RKO (cell line): ENCODE results near the gene DHRSX.
"Not testable (repeated sequence)": the region's sequence is repeated elsewhere in the genome, so short reads cannot be mapped to it uniquely, and the experiment has no call there.

ENCODE experiments used
- DNase-seq: peaks from one replicate; pipeline ENCODE4 v3.0.0-alpha.2; 2016; ENCODE audit warnings: low spot score

The DHRSX gene

DNA sequence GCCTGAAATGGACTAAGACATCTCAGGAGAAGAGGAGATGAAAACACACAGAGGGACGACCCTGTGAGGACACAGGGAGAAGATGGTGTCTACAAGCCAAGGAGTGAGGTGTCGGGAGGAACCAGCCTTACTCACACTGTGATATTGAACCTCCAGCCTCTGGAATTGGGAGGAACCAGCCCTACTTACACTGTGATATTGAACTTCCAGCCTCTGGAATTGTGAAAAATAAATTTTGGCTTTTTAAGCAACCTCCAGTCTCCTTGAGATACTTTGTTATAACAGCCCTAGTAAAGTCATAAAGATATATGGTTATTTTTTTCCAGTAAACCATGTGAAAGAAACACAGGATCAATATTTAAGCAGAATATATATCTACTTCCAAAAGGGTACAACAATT, 76.5 kb downstream of the DHRSX start:
- no peak for DNase-seq

DNA sequence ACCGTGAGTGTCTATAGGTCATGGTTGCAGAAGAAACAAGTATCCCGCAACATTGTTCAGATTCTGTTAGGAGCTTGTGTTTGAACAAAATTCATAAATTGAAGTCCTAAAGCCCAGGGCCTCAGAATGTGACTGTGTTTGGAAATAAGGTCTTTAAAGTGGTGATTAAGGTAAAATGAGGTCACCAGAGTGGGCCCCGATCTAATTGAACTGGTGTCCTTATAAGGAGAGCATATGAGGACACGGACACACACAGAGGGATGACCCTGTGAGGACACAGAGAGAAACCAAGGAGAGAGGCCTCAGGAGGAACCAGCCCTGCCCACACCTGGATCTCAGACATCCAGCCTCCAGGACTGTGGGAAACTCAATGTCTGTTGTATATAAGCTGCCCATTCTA, 76.9 kb downstream of the DHRSX start:
- no peak for DNase-seq

GRCh38 chrX:2423282-2423681, 77.5 kb downstream of the DHRSX start:
- peak; percentile 69 for DNase-seq

GRCh38 chrX:2419418-2419817, 81.4 kb downstream of the DHRSX start:
- DNase-seq = not testable (repeated sequence)

DNA sequence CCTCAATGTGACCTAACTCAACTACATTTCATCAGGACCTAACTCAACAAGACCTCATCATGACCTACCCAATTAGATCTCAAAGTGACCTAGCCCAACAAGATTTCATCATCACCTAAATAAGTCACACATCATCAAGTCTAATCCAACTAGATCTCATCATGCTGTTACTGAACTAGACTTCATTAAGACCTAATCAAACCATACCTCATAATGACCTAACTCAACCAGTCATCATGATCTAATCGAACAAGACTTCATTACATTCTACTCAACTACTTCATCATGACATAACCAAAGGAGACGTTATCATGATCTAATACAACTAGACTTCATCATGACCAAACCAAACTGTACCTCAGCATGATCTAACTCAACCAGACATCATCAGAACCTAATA, 82.8 kb downstream of the DHRSX start:
- peak; percentile 46 for DNase-seq

DNA sequence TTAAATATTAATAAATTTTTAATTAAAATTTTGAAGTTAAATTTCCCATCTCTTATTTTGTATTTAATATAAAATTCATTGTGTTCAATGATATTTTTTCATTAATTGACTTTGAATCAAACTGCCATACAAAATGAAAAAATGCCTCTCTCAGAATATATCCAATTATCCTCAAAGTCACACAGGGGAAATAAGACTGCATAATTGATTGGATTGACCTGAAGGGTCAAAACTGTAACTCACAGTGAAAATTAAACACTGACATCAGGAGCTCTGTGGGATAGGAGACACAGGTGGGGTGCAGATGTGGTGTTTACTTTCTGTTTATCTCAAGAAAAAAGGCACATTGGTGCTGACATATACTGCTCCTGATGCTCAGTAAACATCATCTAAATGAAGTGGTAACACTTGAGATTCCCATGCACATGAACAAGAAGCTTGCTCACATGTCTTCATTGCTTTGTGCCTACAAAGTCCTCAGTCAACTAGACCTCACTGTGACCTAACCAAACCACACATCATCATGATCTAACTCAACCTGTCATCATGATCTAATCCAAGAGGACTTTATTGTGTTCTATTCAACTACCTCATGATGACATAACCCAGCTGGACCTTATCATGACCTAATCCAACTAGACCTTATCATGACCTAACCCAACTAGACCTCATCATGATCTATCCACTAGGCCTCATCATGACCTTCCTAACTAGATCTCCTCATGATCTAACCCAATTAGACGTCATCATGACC, 83.7 kb downstream of the DHRSX start:
- DNase-seq = peak; percentile 51

- DNase-seq = no peak
Observed at GRCh38 chrX:2414384-2414783, 86.4 kb downstream of the DHRSX start.

- DNase-seq = no peak
Observed at GRCh38 chrX:2413969-2414368, 86.8 kb downstream of the DHRSX start.

GRCh38 chrX:2412131-2412530, 88.6 kb downstream of the DHRSX start:
- DNase-seq = no peak

- DNase-seq = no peak
Observed at GRCh38 chrX:2410279-2411020, 90.3 kb downstream of the DHRSX start.

DNA sequence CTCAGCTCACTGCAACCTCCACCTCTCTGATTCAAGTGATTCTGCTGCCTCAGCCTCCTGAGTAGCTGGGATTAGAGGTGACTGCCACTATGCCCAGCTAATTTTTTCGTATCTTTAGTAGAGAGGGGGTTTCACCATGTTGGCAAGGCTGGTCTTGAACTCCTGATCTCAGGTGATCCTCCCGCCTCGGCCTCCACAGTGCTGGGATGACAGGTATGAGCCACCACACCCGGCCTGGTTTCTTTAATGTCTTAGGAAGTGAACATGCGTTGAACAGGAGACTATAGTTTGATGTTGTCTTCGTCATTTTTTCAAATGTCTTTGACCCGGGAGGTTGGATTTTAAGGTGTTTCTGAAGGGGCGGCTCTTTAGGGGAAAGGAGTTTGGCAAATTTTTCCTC, 91.0 kb downstream of the DHRSX start:
- DNase-seq = no peak

DNA sequence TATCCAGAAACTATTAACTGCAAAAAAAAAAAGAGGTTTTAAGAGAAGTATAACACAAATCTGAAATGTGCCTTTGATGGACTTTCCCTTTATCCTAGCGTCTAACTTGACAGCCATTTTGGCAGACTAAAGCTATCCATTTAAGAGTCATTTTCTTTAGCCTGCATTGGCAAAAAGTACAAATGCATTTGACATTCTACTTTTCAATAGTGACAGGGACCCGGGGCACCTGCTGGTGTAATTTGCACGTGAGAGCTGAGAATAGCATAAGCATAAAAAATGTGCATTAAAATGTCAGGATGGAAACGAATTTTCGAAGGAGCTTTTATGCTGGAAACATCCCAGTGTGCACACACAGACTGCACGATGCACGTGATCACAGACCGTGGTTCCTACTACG, 91.9 kb downstream of the DHRSX start:
- DNase-seq = no peak

DNA sequence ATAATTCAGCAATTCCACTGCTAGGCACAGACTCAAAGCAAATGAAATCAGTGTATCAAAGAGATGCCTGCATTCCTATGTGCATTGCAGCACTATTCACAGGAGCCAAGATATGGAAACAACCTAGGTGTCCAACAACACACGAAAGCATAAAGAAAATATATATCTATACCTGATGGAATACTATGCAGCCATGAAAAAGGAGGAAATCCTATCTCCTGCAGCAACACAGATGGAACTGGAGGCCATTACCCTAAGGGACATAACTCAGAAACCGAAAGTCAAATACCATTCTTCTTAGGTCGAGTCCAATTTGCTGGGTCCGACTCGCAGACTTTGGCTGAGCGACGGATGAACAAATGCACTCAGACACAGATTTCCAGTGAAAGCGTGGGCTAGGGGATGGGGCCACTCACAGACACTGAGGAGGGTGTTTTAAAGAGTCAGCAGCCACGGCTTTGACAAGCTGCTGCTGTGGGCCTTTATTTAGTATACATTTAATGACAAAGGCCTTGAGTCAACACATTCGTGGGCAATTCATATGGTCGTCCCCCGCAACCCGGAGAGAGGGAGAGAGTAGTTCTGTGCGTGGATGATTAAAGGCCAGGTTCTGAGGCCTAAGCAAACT, 93.8 kb downstream of the DHRSX start:
- DNase-seq = no peak

- no peak for DNase-seq
Observed at GRCh38 chrX:2404776-2405175, 96.0 kb downstream of the DHRSX start.

DNA sequence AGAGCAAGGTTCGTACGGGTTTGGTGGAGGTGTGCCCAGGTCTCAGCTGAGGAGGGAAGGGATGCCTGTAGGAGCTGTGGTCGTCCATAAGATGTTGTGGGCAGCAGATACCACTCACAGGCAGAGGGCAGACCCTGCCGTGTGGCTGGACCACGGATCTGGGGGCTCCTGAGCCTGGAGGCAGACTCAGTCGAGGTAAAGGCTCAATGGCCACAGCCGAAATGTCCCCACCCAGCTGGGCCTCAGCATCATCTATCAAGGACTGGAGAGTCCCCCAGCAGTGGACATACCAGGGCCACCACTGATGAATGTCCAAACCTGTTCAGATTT, 98.5 kb downstream of the DHRSX start:
- no peak for DNase-seq

GRCh38 chrX:2401590-2402360, 99.0 kb downstream of the DHRSX start:
- no peak for DNase-seq

DNA sequence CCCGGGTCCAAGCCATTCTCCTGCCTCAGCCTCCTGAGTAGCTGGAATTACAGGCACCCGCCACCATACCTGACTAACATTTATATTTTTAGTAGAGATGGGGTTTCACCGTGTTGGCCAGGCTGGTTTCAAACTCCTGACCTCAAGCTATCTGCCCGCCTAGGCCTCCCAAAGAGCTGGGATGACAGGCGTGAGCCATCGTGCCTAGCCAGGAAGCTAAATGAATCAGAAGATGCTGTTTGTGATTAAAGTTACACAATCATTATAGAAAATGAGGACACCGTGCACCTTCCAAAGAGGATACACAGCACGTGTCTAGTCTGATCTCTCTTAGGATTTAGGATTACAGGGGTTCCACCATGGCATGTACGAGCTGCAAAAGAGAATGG, 99.6 kb downstream of the DHRSX start:
- DNase-seq = no peak

GRCh38 chrX:2398064-2398656, 102.6 kb downstream of the DHRSX start:
- peak; percentile 21 for DNase-seq

DNA sequence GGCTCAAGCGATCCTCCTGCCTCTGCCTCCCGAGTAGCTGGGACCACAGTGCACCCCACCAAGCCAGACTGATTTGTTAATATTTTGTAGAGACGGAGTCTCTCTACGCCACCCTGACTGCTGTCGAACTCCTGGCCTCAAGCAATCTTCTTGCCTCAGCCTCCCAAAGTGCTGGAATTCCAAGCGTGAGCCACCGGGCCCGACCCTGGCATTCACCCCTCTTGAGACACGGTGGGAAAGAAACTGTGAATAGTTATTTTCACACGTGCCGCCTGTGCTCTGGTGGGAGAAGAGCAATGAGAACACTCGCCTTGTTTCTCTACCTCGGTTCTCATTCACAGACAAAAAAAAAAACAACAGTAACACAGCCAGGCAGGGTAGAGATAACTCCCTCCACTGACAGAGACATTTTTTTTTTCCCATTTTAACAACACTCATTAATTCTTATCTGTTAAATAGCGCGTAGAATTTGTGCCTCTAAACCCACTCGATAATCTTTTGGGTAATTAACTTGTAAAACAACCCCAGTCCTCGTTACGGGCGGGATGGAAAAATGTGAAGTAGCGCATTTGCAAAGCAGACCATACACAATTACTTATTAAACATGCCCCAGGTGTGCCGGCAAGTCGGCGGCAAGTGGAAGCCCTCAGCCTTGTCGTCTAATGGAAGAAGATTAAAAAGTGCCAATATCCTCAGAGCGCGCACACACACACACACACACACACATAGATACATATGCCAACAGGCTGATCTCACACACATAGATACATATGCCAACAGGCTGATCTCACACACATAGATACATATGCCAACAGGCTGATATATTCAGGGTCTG, 103.3 kb downstream of the DHRSX start:
- DNase-seq = no peak

GRCh38 chrX:2395261-2395992, 105.3 kb downstream of the DHRSX start:
- DNase-seq = no peak
